Skin of body (tissue), 2 donors: ENCODE results near the gene ITGA11. TPM values are rescaled to one million over a fixed set of nuclear protein-coding genes. Genes with fewer than 3 reads are reported as not detected.

Experiments
- DNase-seq: peaks from one replicate; lab custom pipeline; 2025; lab: John Stamatoyannopoulos, UW
- total RNA-seq: library from RNA; depleted of rRNA; stranded (reverse); fragments of >200 nt; gene quantifications from one replicate; pipeline ENCODE4 v1.2.3, GENCODE V29; 2014

Gene ITGA11
- total RNA-seq, 1 donor from 2014 or later = 5.7 TPM

DNA sequence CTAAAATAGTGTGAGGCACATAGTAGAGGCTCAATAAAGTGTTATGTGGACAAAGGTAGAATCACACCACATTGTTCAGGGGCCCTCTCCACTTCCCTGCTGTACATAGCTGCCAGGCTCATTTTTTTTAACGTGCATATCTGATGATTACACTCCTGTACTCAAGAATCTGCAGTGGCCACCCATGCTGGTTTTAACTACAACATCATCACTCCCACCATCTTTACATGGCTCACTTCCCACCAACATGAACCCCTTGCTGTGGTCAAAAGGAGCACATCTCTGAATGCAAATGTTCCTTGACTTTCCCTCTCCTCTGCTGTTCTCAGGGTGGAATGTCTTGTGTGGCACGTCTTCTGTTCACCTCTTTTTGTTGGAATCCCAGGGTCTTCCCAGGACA, 77.7 kb downstream of the ITGA11 start:
- no peak for DNase-seq

DNA sequence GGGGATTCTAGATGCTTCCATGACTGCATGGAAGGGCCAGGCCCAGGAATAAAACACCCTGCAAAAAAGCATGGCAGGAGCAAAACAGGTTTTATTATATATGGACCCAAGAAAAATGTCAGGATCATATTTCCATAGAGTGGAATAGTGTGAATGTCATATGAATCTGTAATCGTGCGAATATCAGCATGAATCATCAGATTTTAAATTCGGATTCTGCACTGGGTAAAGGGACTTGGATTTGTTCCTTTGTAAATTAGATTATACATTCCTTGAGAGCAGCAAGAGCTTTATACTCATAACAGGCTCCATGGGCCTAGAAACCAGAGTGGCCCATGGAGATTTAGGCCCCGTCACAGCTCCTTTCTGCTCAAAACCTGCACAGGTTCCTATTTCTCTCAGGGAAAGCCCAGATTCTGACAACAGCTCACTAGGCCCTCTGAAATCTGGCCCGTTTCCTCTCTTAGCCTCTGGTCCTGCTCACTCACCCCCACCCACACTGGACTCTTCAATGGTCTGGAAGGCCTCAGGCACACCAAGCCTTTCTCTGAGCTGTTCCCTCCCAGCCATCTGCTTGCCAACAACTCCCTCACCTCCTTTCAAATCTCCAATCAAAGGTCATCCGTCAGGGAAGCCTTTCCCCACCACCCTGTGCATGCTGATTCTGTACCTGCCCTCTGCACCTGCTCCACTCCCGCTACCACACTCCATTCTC, 78.4 kb downstream of the ITGA11 start:
- no peak for DNase-seq

DNA sequence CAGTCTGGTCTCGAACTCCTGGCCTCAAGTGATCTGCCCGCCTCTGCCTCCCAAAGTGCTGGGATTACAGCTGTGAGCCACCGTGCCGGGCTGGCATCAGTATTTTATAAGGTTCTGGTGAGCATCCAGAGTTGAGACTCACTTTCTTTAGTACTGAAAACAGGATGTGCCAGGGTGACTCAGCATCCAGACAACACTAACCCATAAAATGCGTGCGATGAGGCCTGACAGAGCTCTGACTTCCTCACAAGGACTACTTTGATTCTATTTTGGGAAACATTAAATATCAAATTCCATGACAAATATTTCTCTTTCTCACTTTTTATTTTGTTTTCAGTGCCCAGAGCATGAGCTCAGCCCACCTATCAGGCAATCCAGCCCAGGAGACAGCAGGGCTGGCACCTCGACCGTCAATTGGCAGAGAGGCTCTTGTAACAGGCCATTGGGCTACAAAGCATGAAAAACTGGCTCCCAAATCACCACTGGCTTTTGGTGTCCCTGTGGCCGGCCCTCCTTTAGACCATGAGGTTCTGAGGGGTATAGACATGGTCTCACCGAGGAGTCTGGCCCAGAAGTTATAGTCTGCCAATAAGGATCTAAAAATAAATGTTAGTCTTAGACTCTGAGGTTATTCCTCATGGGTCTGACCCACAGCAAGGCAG, 79.4 kb downstream of the ITGA11 start:
- DNase-seq = peak; percentile 16

GRCh38 chr15:68349151-68349550, 82.8 kb downstream of the ITGA11 start:
- DNase-seq = peak; percentile 83

- no peak for DNase-seq
These were observed 83.4 kb downstream of the ITGA11 start for GRCh38 chr15:68348606-68349005.

GRCh38 chr15:68348081-68348480, 83.9 kb downstream of the ITGA11 start:
- DNase-seq = no peak

DNA sequence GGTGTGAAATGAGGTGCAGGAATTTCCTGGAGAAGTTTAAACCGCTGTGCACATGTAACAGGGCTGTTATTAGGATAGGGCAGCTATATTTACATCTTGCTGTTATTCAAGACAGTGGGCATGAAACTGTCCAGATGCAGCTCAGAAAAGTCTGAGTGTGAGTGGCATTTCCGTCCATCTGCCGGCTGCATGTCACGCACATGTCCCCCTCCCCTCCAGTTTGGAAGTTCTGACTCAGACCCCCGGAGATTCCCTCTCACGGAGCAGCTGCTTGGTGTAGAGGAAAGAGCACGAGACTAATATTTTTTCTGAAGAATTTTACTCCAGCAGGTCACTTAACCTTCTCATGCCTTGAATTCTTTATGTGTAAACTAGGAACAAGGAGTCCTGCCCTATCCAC, 84.6 kb downstream of the ITGA11 start:
- DNase-seq = peak; percentile 19

GRCh38 chr15:68346979-68347378, 85.0 kb downstream of the ITGA11 start:
- no peak for DNase-seq

- DNase-seq = no peak
These were observed 86.5 kb downstream of the ITGA11 start for GRCh38 chr15:68345481-68345880.

- DNase-seq = no peak
These were observed 87.4 kb downstream of the ITGA11 start for GRCh38 chr15:68344600-68344999.

DNA sequence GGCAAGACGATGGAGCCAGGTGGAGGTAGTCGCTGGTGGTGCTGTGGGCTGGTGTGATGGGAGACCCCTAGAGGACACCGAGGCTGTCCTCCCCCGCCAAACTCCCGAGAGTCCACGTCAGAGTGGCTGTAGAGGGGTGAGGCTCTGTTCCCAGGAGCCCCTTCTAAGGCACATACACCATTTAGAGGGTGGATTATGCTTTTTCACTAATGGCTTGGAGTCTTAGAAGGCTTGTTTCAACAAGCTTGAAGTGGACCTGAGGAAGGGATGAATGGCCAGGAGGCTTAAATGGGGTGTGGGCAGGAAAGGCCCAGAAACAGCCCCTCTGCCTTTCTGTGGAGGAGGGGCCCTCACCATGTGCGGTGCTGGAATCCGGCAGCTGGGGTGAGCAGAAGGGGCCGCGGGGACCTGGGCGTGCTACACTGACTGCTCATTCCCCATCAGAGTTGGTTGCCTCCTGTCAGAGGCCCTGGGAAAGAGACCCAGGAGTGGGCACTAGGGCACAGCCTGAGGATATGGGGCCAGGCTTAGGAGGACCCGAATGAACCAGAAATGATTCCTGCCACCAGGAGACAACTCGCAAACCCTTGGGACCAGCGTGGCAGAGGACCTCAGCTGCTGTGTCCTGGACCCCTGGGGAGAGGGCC, 88.3 kb downstream of the ITGA11 start:
- no peak for DNase-seq

DNA sequence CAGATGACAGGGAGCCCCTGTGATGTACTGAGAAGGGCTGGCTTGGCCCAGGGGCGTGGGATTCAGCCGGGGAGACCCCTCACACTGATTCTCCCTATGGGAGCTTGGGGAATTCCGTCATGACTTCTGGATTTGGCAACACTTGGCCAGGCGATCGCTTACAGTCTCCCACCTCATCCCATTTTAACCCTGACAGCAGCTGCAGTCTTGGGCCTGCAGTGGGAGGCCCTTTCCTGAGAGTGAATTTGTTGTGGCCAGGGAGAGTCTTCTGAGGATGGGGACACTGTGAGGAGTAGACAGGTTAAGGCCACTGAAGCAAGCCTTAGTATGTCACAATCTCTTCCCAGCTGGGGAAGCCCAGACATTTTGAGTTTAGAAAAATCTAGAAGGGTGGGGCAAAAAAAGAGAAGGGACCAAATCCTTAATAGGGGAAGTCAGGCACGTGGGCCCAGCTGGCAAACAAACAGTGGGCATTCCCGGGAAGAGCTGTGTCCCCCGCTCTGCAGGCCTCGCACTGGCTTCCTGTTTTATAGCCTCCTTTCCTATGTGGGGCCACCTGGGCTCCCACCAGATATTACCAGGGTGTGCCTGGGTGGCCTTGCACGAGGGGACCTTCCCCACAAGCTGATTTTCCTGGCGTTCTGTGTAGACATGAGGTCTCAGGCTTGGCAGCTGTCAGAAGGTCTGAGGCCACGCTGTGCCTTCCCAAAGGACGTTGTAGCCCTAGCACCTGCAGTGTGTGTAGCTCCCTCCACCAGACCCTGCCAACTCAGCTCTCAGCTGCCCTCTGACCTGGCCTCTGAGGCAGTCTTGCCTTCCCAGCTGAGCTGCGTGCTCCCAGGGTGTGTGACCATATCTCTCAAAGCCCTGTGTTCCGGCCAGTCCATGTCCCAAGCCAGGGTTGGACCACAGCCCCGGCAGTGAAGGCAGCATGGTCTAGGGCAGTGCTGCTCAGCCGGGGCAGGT, 89.9 kb downstream of the ITGA11 start:
- no peak for DNase-seq

- no peak for DNase-seq
These were observed 91.0 kb downstream of the ITGA11 start for GRCh38 chr15:68340726-68341671.

DNA sequence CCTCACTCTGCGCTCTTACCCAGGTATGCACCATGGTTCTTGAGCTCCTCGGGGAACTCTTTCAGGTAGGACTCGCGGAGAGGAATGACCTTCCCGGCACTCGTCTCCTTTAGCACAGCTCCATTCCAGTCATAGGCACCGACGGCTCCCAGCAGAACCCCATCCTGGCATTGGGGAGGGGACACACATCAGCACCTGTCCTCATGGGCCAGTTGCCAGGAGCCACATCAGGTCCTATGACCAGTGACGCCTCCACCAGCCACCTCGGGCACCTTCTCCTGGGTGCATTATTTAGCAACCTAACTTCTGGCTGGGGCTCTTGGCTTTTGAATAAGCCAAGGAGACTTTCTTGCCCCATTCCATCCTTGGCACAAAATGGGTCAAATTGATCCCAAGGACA, 92.5 kb downstream of the ITGA11 start:
- DNase-seq = no peak

DNA sequence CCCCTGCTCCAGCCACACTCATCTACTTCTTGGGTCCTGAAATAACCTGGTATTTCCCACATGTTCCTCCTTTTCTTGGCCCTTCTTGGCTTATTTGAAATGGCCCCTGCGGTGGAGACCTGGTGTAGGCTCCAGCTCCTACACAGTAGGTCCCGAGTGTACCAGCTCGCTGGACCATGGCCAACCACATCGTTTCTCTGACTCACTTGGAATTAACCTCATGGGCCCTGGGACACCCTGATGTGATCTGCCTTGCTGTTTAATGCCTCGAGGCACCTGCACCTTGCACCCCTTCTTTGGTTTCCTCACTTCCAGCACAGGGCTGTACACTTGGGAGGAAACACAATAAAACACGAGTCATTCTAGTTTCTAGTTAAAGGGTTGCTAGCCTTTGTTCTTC, 94.1 kb downstream of the ITGA11 start:
- no peak for DNase-seq

DNA sequence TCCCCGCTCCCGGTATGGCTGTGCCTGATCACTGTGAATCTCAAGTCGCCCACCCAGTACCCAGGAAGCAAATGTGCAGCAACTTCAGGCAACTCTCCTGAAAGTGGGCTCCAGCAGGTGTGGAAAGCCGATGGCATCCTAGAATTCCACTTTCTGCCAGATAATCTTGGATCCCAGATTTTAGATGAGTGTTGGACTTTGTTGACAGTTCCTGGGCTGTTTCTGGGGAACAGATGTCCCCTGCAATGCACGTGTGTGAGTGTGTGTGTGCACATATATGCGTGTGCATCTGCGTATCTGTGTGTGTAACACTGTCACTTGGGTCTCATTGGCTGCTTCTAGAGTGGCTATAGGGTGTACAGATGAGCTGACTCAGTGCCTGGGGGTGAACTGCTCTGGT, 95.4 kb downstream of the ITGA11 start:
- DNase-seq = no peak

DNA sequence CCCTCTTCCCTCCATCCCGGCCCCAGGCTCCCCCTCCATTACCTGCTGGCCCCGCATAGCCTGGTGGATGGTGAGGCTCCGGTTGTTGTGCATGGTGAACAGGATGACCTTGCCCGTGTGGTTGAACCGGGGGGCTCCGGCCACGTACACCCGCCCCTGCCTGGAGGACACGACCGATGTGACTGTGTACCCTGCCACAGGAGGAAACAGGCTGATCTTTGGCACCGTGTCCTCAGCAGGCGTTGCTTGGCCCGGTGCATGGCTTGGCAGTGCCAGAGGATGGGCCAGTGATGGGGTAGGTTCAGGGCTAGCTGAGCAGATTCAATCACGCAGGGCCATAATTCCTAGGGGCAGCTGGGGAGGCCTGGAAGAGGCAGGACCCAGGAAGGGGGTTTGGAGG, 96.3 kb downstream of the ITGA11 start:
- DNase-seq = no peak

GRCh38 chr15:68335251-68335650, 96.7 kb downstream of the ITGA11 start:
- DNase-seq = no peak

DNA sequence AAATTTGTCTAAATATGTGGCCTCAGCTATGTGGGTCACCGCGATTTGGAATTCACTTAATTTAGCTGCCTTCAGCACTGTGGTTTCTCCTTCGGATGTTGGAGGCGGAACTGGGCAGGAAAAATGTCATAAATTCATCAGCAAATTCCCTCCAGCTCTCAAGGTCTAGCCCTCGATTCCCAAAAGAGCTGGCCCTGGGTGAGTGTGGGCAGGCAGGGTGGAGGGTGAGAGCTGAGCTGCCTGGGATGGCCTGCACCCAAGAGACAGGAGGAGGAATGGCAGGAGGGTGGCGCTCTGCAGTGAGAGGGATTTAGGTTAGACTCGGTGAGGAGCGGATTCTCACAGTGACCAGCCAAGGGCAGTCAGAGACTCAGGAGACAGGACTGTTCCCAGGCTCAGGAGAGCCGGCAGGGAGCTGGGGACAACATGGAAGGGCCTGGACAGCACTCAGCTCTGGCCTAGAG, 97.3 kb downstream of the ITGA11 start:
- no peak for DNase-seq

DNA sequence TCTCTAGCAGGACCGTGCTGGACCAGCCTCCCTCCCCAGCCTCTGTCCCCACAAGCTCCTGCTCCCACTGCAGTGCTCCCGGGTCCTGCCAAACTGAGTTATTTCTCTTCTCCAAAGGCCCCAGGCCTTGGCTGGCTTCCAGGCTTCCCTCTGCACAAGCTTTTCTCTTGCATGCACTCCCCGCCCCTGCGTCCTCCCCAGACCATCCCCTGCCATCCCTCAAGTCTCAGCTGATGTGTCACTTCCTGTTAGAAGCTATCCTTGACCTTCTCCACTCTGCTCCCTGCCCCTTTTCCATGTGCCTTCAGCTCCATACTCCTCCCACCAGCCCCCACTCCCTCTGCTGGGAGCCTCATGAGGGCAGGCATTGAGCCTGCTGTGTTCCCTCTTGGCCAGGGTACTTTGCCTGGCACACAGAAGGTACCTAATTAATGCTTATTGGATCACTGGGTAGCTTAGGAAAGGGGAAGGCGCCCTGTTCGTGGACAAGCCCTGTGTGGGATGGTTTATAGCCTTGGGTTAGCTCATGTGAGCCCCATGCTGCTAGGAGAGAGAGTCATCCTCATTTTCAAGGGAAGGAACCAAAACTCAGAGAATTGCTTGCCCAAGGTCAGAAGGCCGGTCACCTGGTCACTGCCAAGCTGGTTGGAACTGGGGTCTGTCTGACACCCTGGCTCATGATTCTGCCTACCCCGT, 98.0 kb downstream of the ITGA11 start:
- DNase-seq = no peak
